Upper lobe of left lung (tissue), 4 donors: ENCODE measurements around the gene SLC23A2.

Experiments
- EP300 ChIP-seq, 4 donors: sonication (generic); formaldehyde crosslinking; IDR thresholded peaks; one replicate each; pipeline ENCODE4 v1.5.1; 2017; ENCODE audit warnings: antibody characterized with exemption in 4 of 4, control low read depth in 2 of 4
- POLR2A ChIP-seq, 4 donors: fragments of 450-650 bp; IDR thresholded peaks; one replicate each; pipeline ENCODE4 v1.5.1; 2016 to 2017; ENCODE audit warnings: antibody characterized with exemption in 4 of 4, mild to moderate bottlenecking in 2 of 4
- POLR2AphosphoS5 ChIP-seq, 2 donors: sonication (generic); formaldehyde crosslinking; IDR thresholded peaks; one replicate each; pipeline ENCODE4 v1.5.1; 2017; ENCODE audit warnings: antibody characterized with exemption in 2 of 2
- TF ChIP-seq, protein P1 (sequence below), 6 experiments: fragments of 450-650 bp in 4 of 6; fragments of 200-600 bp in 2 of 6; sonication (generic) in 2 of 6; IDR thresholded peaks; one replicate each; pipeline ENCODE4 v1.5.1; 2016 to 2019; ENCODE audit warnings: antibody characterized with exemption in 6 of 6

DNA sequence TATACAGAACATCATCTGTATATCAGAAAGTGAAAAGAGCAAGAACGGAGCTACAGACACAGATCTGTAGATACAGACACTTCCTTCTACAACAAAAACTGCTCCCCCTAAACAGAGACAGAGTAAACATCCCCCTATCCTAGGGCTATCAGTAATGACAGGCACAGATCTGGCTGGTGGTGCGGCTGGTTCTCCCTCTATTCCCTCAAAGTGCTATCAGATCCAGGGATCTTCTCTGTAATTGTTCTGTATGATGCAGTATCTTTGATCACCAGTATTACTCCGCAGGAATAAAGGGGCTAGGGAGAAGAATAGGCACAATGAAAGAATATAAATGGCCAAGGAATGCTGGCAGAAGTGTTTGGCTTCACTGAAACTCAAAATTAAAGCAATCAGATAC lies 80.7 kb downstream of the SLC23A2 start:
- TF ChIP-seq, protein P1, sequence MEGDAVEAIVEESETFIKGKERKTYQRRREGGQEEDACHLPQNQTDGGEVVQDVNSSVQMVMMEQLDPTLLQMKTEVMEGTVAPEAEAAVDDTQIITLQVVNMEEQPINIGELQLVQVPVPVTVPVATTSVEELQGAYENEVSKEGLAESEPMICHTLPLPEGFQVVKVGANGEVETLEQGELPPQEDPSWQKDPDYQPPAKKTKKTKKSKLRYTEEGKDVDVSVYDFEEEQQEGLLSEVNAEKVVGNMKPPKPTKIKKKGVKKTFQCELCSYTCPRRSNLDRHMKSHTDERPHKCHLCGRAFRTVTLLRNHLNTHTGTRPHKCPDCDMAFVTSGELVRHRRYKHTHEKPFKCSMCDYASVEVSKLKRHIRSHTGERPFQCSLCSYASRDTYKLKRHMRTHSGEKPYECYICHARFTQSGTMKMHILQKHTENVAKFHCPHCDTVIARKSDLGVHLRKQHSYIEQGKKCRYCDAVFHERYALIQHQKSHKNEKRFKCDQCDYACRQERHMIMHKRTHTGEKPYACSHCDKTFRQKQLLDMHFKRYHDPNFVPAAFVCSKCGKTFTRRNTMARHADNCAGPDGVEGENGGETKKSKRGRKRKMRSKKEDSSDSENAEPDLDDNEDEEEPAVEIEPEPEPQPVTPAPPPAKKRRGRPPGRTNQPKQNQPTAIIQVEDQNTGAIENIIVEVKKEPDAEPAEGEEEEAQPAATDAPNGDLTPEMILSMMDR (IDR thresholded peaks at IDR 0.05) = no peak
- TF ChIP-seq EP300 (IDR thresholded peaks at IDR 0.05) (no peak), POLR2AphosphoS5 (IDR thresholded peaks at IDR 0.05) (no peak), POLR2A (IDR thresholded peaks at IDR 0.05) (no peak)
